Measurements from ENCODE around the gene CRLF1.

Gene CRLF1

GRCh38 chr19:18589380-18590272 lies 17.0 kb downstream of the CRLF1 start:
- Histone ChIP-seq H3K4me3 (ENCODE audit: extremely low read depth, insufficient read depth, low read length, poor library complexity, severe bottlenecking) (peak overlapping the region; percentile 77), H3K4me1 (ENCODE audit: control insufficient read depth, insufficient read depth, low read length, poor library complexity, severe bottlenecking) (peaks cover 5% of the 10 kb centered on the region), H3K36me3 (ENCODE audit: control insufficient read depth, insufficient read depth, low read length) (no peaks in the 10 kb centered on the region), H3K27ac (ENCODE audit: low read depth, low read length, severe bottlenecking) (peak overlapping the region; percentile 85), H3K9me3 (ENCODE audit: control insufficient read depth, low read length) (no peaks in the 10 kb centered on the region)
- WGBS, 2 experiments (ENCODE audit: insufficient coverage in 2 of 2), result 0% methylated on average over 18 to 41 of the region's 52 CpGs

- Histone ChIP-seq H3K9me3 (ENCODE audit: control insufficient read depth, low read length) (no peaks in the 10 kb centered on the region), H3K4me3 (ENCODE audit: extremely low read depth, insufficient read depth, low read length, poor library complexity, severe bottlenecking) (peak within 1 kb of the TSS; percentile 77), H3K36me3 (ENCODE audit: control insufficient read depth, insufficient read depth, low read length) (no peaks in the 10 kb centered on the region), H3K27ac (ENCODE audit: low read depth, low read length, severe bottlenecking) (peak within 1 kb of the TSS; percentile 85), H3K4me1 (ENCODE audit: control insufficient read depth, insufficient read depth, low read length, poor library complexity, severe bottlenecking) (peaks cover 5% of the 10 kb centered on the region)
- WGBS, 2 experiments (ENCODE audit: insufficient coverage in 2 of 2), result 1% methylated on average over 52 to 69 of the region's 72 CpGs
Measured at GRCh38 chr19:18588611-18589379, 17.8 kb downstream of the CRLF1 start, which contains the start of gene REX1BD. TSS of gene REX1BD (plus strand) at chr19:18588798. CDS start at chr19:18588802, 4 bp downstream.

GRCh38 chr19:18587962-18588610 lies 18.5 kb downstream of the CRLF1 start:
- Histone ChIP-seq H3K4me3 (ENCODE audit: extremely low read depth, insufficient read depth, low read length, poor library complexity, severe bottlenecking) (peak overlapping the region; percentile 77), H3K9me3 (ENCODE audit: control insufficient read depth, low read length) (no peaks in the 10 kb centered on the region), H3K36me3 (ENCODE audit: control insufficient read depth, insufficient read depth, low read length) (no peaks in the 10 kb centered on the region), H3K4me1 (ENCODE audit: control insufficient read depth, insufficient read depth, low read length, poor library complexity, severe bottlenecking) (peaks cover 5% of the 10 kb centered on the region), H3K27ac (ENCODE audit: low read depth, low read length, severe bottlenecking) (peak overlapping the region; percentile 85)
- 52 to 59% methylated on average over 15 to 16 of the region's 16 CpGs for WGBS, 2 experiments (ENCODE audit: insufficient coverage in 2 of 2)

- no peak overlapping the region for H3K27ac ChIP-seq (ENCODE audit: low read depth, low read length, severe bottlenecking)
- H3K36me3 ChIP-seq (ENCODE audit: control insufficient read depth, insufficient read depth, low read length), result no peaks in the 10 kb centered on the region
- H3K9me3 ChIP-seq (ENCODE audit: control insufficient read depth, low read length), result no peaks in the 10 kb centered on the region
- peaks cover 5% of the 10 kb centered on the region for H3K4me1 ChIP-seq (ENCODE audit: control insufficient read depth, insufficient read depth, low read length, poor library complexity, severe bottlenecking)
- H3K4me3 ChIP-seq (ENCODE audit: extremely low read depth, insufficient read depth, low read length, poor library complexity, severe bottlenecking), result no peak overlapping the region
- 94 to 95% methylated on average over 9 to 10 of the region's 12 CpGs for WGBS, 2 experiments (ENCODE audit: insufficient coverage in 2 of 2)
Measured at GRCh38 chr19:18587561-18587960, 19.0 kb downstream of the CRLF1 start.

GRCh38 chr19:18586306-18586705 lies 20.3 kb downstream of the CRLF1 start:
- WGBS, 2 experiments (ENCODE audit: insufficient coverage in 2 of 2), result 63 to 89% methylated on average over 1 of the region's 2 CpGs
- no peak overlapping the region for H3K27ac ChIP-seq (ENCODE audit: low read depth, low read length, severe bottlenecking)
- no peaks in the 10 kb centered on the region for H3K9me3 ChIP-seq (ENCODE audit: control insufficient read depth, low read length)
- no peak overlapping the region for H3K4me3 ChIP-seq (ENCODE audit: extremely low read depth, insufficient read depth, low read length, poor library complexity, severe bottlenecking)
- H3K4me1 ChIP-seq (ENCODE audit: control insufficient read depth, insufficient read depth, low read length, poor library complexity, severe bottlenecking), result peaks cover 5% of the 10 kb centered on the region
- H3K36me3 ChIP-seq (ENCODE audit: control insufficient read depth, insufficient read depth, low read length), result no peaks in the 10 kb centered on the region

GRCh38 chr19:18580311-18580710 lies 26.3 kb downstream of the CRLF1 start:
- Histone ChIP-seq H3K4me3 (ENCODE audit: extremely low read depth, insufficient read depth, low read length, poor library complexity, severe bottlenecking) (no peak overlapping the region), H3K9me3 (ENCODE audit: control insufficient read depth, low read length) (no peaks in the 10 kb centered on the region)
- WGBS, 2 experiments (ENCODE audit: insufficient coverage in 2 of 2), result 86 to 88% methylated on average over 7 of the region's 7 CpGs

GRCh38 chr19:18577365-18577914 lies 29.2 kb downstream of the CRLF1 start:
- Histone ChIP-seq H3K36me3 (ENCODE audit: control insufficient read depth, insufficient read depth, low read length) (peaks cover 48% of the 10 kb centered on the region), H3K4me3 (ENCODE audit: extremely low read depth, insufficient read depth, low read length, poor library complexity, severe bottlenecking) (no peak overlapping the region), H3K9me3 (ENCODE audit: control insufficient read depth, low read length) (no peaks in the 10 kb centered on the region), H3K27ac (ENCODE audit: low read depth, low read length, severe bottlenecking) (peak overlapping the region; percentile 36), H3K4me1 (ENCODE audit: control insufficient read depth, insufficient read depth, low read length, poor library complexity, severe bottlenecking) (peaks cover 4% of the 10 kb centered on the region)
- 94 to 95% methylated on average over 21 of the region's 21 CpGs for WGBS, 2 experiments (ENCODE audit: insufficient coverage in 2 of 2)

More at GRCh38 chr19:18580311-18580710, 26.3 kb downstream of the CRLF1 start:
- H3K4me1 ChIP-seq (ENCODE audit: control insufficient read depth, insufficient read depth, low read length, poor library complexity, severe bottlenecking), result no peaks in the 10 kb centered on the region
- no peak overlapping the region for H3K27ac ChIP-seq (ENCODE audit: low read depth, low read length, severe bottlenecking)
- peaks cover 24% of the 10 kb centered on the region for H3K36me3 ChIP-seq (ENCODE audit: control insufficient read depth, insufficient read depth, low read length)

GRCh38 chr19:18576383-18576782 lies 30.2 kb downstream of the CRLF1 start:
- WGBS, 2 experiments (ENCODE audit: insufficient coverage in 2 of 2), result 90 to 100% methylated on average over 4 to 7 of the region's 8 CpGs
- Histone ChIP-seq H3K27ac (ENCODE audit: low read depth, low read length, severe bottlenecking) (no peak overlapping the region), H3K36me3 (ENCODE audit: control insufficient read depth, insufficient read depth, low read length) (peaks cover 48% of the 10 kb centered on the region), H3K9me3 (ENCODE audit: control insufficient read depth, low read length) (no peaks in the 10 kb centered on the region), H3K4me3 (ENCODE audit: extremely low read depth, insufficient read depth, low read length, poor library complexity, severe bottlenecking) (no peak overlapping the region), H3K4me1 (ENCODE audit: control insufficient read depth, insufficient read depth, low read length, poor library complexity, severe bottlenecking) (peaks cover 4% of the 10 kb centered on the region)

- peaks cover 48% of the 10 kb centered on the region for H3K36me3 ChIP-seq (ENCODE audit: control insufficient read depth, insufficient read depth, low read length)
- 96% methylated on average over 18 of the region's 18 CpGs for WGBS, 2 experiments (ENCODE audit: insufficient coverage in 2 of 2)
Measured at GRCh38 chr19:18574691-18575291, 31.8 kb downstream of the CRLF1 start.

More at GRCh38 chr19:18574691-18575291, 31.8 kb downstream of the CRLF1 start:
- Histone ChIP-seq H3K9me3 (ENCODE audit: control insufficient read depth, low read length) (no peaks in the 10 kb centered on the region), H3K27ac (ENCODE audit: low read depth, low read length, severe bottlenecking) (no peak overlapping the region), H3K4me3 (ENCODE audit: extremely low read depth, insufficient read depth, low read length, poor library complexity, severe bottlenecking) (no peak overlapping the region), H3K4me1 (ENCODE audit: control insufficient read depth, insufficient read depth, low read length, poor library complexity, severe bottlenecking) (peaks cover 6% of the 10 kb centered on the region)

Measured in mesodermal cell (in vitro differentiated cells).